Stimulated activated naive CD4-positive, alpha-beta T cell treated with Interleukin-2 at 50 U/mL for 16 hours (primary cell): ENCODE data around the gene KCNQ1.

Experiments used
- DNase-seq: peaks from one replicate; lab custom pipeline; 2025; lab: John Stamatoyannopoulos, UW

KCNQ1 gene

GRCh38 chr11:2665526-2666400 is 221.0 kb downstream of the KCNQ1 start:
- DNase-seq, result no peak

GRCh38 chr11:2666401-2666741 is 221.6 kb downstream of the KCNQ1 start:
- DNase-seq, result no peak

- no peak for DNase-seq
Measured at GRCh38 chr11:2666828-2667570, 222.2 kb downstream of the KCNQ1 start.

GRCh38 chr11:2667940-2668339 is 223.1 kb downstream of the KCNQ1 start:
- no peak for DNase-seq

GRCh38 chr11:2668876-2669275 is 224.1 kb downstream of the KCNQ1 start:
- DNase-seq, result no peak

- no peak for DNase-seq
Measured at GRCh38 chr11:2669634-2670469, 225.0 kb downstream of the KCNQ1 start.

GRCh38 chr11:2670541-2671100 is 225.8 kb downstream of the KCNQ1 start:
- no peak for DNase-seq

- DNase-seq, result no peak
Measured at GRCh38 chr11:2671748-2672147, 226.9 kb downstream of the KCNQ1 start.

GRCh38 chr11:2672553-2673249 is 227.9 kb downstream of the KCNQ1 start:
- DNase-seq, result no peak

GRCh38 chr11:2673250-2673610 is 228.4 kb downstream of the KCNQ1 start:
- no peak for DNase-seq

GRCh38 chr11:2673871-2674471 is 229.2 kb downstream of the KCNQ1 start:
- no peak for DNase-seq

- no peak for DNase-seq
Measured at GRCh38 chr11:2674658-2675131, 229.9 kb downstream of the KCNQ1 start.

GRCh38 chr11:2675540-2675939 is 230.7 kb downstream of the KCNQ1 start:
- no peak for DNase-seq

- no peak for DNase-seq
Measured at GRCh38 chr11:2677127-2677526, 232.3 kb downstream of the KCNQ1 start.

- DNase-seq, result no peak
Measured at GRCh38 chr11:2678396-2678795, 233.6 kb downstream of the KCNQ1 start.

- DNase-seq, result no peak
Measured at GRCh38 chr11:2679011-2679676, 234.3 kb downstream of the KCNQ1 start.

- DNase-seq, result no peak
Measured at GRCh38 chr11:2681408-2682145, 236.8 kb downstream of the KCNQ1 start.

- no peak for DNase-seq
Measured at GRCh38 chr11:2683806-2684205, 239.0 kb downstream of the KCNQ1 start.

- no peak for DNase-seq
Measured at GRCh38 chr11:2684581-2684980, 239.8 kb downstream of the KCNQ1 start.

GRCh38 chr11:2685051-2685450 is 240.2 kb downstream of the KCNQ1 start:
- DNase-seq, result no peak
